NOMO-1 treated with dmso at 0.1 percent for 144 hours (cell line): ENCODE results near the gene HMG20B.
A peak's percentile ranks its signal among the peaks of the same experiment; 100 is the strongest.

Experiments
- DNase-seq: peaks from one replicate; lab custom pipeline; 2025; ENCODE audit not compliant: unreplicated experiment; lab: John Stamatoyannopoulos, UW

HMG20B gene

DNA sequence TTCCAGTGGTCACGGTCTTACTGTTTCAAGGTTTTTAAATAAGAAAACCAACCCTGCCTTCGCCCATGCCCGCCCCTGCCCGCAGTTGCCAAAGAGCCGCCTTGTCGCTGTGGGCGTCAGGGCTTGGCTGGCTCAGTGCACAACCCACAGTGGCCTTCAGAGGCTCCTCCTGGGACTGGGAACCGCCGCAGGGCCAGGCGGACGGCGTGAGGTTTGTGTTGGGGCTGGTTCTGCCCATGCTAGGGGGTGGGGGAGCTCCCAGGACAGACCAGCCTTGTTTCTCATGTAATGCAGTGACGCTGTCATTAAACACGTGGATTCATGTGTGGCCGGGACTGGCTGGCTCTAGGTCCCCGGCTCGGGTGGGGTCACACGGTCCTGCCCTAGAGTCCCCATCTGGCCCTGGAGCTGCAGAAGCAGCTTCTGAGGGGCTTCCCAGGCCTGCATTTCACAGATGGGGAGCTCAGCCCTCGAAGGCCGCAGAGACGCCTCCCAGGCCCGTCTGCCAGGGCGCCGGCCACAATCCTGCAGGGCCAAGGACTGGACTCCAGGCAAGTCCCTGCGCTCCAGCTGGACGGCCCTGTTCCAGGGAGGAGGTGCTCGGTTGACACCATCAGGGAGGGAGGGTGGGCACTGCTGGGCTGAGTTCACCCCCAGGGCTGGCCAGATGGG lies 36.2 kb upstream of the HMG20B start:
- DNase-seq = no peak

DNA sequence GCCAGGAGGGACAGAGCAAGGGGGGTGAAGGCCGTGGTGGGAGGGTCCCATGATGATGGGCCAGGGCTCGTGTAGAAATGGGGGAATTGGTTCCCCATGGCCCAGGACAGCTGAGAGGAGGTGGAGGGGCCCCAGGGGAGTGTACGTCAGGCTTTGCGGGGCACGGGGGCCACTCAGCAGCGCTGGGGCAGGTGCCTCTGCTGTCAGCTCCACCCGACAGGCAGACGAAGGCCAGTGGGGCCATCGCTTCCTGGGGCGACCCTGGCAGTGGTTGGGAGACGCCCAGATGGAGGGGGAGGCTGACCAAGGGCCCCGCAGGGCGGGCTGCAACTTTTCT lies 35.7 kb upstream of the HMG20B start:
- no peak for DNase-seq

DNA sequence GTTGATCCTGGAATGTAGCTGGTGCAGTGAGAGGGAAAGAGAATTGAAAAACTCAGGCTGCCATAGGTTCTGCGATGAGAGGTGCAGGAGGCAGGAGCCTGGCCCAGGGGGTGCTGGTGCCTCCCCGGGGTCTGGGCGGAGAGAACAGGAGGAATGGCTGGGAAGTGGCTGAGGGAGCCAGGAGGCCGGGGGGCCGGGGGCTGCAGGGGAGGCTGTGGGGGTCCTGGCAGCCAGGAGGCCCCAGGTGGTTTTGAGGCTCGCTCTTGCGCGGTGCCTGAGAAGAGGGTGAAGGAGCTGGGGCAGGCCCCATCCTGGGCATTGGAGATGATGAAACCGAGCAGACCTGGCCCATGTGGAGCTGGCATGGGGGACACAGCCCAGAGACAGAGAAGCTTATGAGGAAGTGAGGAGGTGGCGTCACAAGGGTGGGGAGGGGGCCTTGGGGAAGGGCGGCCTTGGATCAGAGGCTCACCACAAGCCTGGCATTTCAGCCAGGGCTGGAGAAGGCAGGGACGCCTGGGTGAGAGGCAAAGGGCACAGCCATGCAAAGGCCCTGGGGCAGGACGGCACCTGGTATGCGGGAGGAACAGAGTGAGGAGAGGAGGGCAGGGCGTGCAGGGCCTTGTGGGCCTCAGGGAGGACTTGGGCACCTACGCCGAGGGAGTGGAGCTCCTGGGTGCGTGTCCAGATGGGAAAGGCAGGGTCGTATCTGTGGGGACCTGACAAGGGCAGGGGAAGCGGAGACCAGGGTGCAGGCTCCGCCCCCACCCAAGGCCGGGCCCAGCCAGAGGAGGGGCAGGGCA lies 35.1 kb upstream of the HMG20B start:
- no peak for DNase-seq

DNA sequence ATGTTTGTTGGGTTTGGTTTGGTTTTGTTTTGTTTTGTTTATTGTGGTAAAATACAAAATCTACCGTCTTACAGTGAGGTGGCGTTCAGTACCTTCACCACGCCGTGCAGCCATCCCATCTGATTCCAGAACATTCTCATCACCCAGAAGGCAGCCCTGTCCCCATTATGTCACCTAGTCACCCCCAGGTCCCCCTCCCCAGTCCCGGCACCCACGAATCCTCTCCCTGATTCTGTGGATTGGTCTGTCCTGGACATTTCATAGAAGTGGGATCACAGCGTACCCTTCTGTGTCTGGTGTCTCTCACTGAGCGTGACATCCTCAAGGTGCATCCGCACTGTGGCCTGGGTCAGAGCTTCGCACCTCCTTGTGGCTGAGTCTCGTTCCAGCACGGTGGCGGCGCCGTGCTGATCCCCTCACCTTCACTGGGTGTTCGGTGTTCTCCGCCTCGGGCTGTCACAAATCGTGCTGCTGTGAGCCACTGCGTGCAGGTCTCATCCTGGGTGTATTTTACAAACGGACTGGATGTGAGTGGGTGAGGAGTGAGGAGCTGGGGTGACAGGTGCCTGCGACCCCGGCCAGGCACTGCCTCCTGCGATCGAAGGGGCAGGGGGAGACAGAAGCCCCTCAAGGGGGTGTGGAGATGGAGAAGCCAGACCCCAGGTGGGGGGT lies 34.4 kb upstream of the HMG20B start:
- no peak for DNase-seq

DNA sequence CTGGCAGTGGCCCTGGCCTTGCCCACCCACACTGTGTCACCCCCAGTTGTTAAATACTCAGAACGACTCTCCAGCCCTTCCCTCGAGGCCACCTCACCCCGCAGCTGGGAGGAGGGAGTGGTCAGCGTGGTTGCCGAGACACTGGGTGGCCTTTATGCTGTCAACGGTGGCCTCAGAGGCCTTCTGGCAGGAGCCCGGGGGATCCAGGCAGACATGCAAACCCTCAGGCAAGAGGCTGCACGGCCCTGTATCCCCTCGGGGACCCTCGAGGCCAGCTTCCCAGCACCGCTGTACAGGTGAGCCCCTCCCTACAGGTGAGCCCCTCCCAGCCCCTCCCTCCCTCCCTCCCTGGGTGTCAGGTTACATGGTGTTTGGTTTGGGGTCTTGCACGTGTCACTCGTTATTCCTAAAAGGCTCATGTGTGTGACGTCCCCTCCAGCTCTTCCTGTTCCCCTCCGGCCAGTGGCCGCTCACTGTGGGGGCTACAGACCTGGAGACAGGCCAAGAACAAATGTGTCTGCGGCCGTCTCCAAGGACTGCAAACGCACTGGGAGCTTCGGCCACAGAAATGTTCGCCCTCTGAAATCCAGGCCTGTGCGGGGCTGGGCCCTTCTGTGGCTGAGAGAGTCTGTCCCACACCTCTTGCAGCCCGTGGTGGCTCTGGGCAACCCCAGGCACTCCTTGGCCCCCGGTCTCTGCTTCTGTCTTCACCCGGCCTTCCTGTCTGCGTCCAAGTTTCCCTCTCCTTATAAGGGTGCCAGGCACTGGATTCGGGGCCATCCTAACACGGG lies 33.6 kb upstream of the HMG20B start, which contains the start of gene TEKTIP1:
TSS of gene TEKTIP1 (plus strand) at position 210 of the 791 bp plus-strand sequence. CDS start at position 214, 4 bp downstream.
- DNase-seq = no peak

DNA sequence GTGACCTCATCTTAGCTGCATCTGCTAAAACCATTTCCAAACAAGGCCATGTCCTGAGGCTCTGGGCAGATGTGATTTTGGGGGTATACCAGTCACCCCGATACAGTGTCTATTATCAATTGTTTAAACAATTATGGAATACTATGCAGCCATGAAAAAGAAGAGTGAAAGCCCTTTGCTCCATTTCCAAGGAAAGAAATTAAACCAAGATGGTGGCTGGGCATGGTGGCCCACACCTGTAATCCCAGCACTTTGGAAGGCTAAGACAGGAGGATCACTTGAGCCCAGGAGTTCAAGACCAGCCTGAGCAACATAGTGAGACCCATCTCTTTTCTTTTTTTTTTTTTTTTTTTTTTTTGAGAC lies 33.0 kb upstream of the HMG20B start:
- no peak for DNase-seq

DNA sequence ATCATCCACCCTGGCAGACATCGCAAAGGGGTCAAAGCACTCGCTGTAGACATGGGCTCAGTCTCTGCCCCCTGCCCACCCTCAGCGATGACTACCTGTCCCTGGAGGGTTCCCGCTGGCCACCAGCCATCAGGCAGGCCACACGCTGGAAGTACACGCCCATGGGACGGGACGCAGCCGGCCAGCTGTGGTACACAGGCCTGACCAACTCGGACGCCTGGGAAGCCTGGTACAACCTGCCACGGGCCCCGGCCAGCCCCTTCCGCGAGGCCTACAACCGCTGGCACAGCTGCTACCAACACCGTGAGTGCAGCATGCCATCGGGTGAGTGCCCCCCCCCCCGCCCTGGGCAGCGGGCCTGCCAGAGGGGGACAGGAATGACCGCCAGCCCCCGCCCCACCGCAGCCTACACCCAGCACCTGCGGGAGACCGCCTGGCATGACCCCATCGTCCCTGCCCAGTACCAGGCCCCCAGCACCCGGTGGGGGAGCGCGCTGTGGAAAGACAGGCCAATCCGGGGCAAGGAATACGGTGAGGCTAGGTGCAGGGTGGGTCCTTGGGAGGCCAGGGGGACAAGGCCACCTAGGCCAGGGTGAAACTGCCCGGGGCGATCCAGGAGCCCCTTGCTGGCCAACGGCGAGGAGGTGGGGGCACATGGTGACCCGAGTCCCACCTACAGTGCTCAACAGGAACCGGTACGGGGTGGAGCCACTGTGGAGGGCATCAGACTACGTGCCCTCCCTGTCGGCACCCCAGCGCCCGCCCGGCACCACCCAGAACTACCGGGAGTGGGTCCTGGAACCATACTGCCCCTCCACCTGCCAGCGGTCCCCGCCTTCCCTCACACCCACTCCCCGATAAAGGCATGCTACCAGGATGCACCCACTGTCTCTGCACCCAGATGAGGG lies 29.3 kb upstream of the HMG20B start:
- DNase-seq = no peak

DNA sequence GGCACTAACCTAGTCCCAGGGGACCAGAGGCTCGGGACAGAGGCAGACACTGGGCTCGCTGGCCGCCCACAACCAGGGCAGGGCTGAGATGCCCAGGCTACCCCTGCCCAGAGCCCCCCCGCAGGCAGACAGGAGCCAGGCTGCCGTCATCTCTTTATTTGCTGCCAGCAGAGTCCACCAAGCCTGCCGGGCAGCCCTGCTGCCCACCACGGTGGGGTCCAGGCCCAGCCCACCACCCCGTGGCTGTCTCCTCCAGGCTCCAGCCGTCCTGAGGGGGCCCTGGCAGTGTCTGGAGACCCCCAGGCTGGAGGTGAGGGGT lies 28.7 kb upstream of the HMG20B start:
- DNase-seq = no peak

DNA sequence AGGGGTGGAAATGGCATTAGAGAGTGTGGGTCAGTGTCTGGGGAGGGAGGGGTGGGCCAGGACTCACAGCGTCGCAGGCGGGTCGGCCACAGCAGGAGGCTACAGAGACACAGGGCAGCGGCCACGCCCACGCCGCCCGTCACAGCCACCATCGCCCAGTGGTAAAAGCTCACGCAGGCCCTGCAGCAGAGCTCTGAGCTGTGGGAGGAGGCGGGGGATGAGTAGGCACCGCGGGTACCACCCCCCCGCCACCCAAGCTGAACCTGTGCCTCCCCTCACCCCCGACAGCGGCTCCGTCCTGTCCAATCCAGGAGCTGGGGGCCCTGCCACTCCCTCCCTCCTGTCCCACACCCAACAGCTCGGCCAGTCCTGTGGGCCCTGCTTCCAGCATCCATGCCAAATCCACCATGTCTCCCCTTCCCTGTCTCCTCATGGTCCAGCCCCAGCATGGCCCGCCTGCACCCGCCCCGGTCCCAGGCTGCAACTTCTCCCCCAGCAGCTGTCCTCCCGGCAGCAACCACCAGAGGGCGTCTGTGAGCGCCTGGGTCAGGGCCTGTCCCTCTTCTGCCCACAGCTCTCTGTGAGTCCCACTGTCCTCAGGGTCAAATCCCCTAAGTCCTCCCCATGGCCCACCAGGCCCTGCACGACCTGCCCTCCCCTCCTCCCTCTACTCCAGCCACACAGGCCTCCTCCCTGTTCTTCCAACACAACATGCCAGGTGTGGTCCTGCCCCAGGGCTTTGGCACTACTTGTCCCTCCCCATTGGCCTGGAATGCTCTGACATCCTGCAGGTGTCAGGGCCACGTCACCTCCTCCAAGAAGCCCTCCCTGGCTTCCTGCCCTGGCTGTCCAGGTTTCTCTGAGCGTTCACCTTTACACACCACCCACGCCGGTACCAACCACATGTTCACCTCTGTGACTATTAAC lies 27.7 kb upstream of the HMG20B start:
- peak; percentile 14 for DNase-seq

DNA sequence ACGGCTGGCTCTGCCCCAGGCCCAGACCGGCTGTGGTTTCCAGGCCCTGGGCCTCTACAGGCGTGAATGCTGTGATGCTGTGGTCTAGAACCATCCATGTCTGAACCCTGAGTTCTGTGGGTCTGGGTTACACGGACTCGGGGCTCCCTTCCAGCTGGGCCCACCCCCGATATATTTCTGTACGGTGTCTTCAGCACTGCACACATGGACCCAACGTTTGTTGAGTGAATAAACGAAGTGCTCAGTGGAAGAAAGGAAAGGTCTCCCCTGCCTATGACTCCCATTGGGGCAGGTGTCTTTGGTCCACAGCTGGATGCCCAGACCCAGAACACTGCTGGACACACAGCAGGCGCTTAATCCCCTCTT lies 27.1 kb upstream of the HMG20B start:
- no peak for DNase-seq

DNA sequence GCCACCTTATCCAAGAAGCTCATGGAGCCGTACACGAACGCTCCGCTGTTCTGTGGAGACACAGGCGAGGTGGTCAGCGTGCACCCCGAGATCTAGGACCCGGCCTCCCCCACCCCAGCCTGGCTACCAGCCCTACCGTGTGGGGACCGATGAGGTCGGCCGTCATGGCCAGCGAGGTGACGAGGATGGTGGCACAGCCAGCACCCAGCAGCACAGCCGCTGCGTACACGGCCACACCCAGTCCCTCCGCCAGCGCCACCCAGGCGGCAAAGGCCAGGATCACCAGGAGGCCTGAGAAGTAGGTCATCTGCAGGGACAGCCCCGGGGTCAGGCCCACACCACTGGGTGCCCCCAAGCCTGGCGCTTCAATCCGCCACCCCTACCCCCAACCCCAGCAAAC lies 26.6 kb upstream of the HMG20B start:
- no peak for DNase-seq

DNA sequence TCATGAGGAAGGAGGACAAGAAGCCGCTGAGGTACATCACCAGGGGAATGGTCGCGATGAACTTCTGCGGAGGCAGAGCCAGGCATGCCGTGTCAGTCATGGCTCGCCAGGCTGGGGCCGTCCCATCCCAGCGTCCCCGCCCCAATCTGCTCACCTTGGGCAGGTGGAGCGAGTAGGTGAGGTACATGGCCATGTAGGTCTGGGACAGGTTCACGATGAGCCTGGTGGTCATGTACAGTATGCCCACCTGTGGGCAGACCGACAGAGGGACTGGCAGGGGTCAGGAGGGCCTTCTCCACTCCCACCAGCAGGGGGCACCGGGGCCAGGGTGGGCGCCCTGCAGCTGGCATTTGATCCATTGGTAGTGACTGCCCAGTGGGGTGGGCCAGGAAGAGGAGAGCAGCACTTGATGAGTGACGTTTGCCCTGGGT lies 25.4 kb upstream of the HMG20B start:
- no peak for DNase-seq

DNA sequence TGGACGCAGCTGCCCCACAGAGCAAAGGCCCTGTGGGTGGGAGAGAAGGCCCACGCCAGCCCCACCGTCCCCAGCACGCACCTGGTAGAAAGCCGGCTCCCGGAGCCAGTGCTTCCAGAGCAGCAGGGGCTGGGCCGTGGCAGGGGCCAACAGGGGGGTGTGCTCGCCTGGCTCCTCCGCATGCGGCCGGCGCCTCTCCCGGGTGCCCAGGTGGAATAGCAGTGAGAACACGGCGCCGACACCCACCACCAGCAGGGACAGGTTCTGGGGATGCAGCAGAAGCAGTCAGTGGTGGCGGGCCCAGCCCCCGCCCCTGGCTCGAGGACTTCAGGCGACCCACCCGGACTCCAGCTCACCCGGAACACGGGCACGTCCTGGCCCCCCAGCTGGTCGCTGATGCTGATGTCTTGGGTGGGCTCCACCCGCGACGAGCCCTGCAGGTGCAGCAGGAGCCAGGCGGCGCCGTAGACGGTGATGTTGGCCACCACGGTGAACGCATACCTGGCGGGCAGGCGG lies 24.9 kb upstream of the HMG20B start:
- DNase-seq = no peak

DNA sequence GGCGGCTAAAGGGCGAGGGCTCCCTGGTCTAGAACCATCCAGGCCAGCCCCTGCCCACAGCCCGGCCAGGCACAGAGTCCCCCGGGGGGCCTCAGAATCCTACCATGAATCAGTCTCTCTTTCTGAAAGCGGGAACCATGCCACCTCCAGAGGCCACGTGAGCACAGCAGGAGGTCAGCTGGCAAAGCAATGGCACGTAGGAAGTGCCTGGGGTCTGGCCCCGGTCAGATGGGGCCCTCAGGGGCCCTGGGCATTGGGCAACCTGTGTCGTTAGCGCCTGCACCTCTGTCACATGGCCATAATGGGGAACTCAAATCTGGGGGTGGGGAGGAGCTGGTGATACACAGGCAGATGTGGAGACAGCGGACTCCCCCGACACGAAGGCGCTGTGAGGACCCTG lies 24.1 kb upstream of the HMG20B start:
- peak; percentile 82 for DNase-seq

DNA sequence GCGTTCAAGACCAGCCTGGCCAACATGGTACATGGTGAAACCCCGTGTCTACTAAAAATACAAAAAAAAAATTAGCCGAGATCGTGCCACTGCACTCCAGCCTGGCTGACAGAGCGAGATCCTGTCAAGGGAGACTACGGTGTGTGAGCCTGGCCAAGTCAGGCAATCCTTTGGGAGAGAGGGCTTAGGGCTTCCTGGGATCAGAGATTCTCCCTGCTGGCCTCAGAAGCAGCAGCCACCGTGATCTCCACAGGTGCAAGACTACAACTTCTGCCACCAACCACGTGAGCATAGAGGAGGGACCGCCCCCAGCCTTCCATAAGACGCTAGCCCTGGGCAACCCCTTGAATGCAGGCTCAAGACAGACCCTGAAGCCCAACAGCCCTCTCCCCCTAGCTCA lies 22.9 kb upstream of the HMG20B start:
- no peak for DNase-seq

DNA sequence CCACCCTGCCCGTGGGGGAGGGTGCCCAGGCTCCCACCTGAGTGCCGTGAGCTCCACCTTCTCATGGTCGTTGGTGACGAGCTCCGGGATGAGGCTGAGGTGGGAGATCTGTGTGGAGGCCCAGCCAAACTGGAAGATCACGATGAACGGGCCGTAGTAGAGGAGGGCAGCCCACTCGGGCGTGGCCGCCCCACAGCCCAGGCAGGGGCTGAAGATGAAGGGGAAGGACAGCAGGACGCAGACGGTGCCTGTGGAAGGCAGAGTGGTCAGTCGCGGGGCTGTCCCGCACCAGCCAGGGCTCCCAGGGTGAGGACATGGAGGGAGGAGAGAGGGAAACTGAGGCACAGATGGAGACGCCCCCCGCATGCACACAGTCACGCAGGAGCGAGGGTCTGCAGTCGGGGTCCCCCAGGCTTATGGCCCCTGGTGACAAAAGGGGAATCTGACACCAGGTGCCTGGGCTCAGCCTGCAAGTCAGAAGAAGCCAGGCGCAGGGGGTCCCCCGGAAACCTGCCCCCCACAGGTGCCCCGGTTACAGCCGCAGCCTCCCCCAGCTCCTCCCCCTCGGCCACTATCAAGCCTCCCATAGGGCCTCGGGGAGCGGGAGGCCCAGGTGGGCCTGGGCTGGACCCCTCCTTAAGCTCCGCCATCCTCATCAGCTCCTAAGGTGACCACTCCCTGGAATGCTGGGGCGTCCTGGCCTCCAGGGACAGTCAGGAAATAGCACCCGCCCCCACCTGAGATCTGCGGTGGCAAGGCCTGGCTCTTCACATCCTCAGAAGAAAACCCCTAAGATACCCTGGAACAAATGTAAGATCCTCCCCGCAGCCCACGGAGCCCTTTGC lies 21.6 kb upstream of the HMG20B start:
- no peak for DNase-seq

DNA sequence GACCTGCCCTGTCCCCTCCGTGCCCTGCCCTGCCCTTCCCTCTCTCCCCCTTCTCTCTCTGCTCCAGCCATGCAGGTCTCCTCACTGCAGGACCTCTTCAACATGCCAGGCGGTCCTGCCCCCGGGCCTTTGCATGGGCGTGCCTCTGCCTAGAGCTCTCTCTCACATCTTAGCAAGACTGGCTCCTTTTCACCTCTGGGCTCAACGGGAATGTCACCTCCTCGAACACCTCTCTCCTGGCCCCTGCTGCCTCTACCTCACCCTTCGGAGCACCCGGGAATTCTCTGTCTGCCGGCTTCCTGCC lies 21.0 kb upstream of the HMG20B start:
- no peak for DNase-seq

DNA sequence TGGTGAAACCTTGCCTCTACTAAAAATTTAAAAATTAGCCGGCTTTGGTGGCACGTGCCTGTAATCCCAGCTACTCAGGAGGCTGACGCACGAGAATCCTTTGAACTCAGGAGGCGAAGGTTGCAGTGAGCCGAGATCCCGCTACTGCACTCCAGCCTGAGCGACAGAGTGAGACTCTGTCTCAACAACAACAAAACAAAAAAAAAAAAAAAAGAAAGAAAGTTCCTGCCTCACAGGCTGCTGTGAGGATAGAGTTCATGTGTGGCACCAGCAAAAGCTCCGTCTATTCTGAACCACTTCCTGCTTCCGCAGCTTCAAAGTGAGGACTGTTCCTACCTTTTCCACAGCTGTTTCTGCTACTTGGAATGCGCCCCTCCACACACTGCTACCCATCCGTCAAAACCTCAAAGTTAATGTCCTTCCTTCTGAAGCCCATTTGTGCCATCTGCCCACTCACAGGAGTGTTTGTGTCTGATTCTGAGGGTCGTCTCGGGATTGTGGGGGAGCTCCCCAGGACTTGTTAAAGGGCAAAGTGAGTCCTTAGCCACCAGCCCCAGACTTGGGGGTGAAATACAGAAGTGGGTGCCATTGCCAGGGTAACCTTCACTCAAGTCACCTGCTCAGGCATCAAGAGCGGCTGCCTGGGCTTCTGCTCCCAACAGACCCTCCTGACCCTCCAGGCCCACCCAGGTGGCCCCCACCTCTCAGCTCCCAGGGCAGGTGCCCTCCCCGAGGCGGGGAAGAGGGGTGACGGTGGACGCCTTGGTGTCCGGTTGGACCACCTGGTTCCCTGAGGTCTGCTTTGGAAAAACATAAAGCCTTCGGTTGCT lies 18.3 kb upstream of the HMG20B start:
- no peak for DNase-seq
